NCI-H2081 (cell line): ENCODE measurements around the gene NDEL1.

Source experiments
- DNase-seq, 2 experiments: peaks; one replicate each; lab custom pipeline; 2025; lab: John Stamatoyannopoulos, UW

NDEL1 gene

GRCh38 chr17:8458128-8458527, 22.4 kb downstream of the NDEL1 start:
- no peak for DNase-seq

- peak; percentile 18 to 62 for DNase-seq
Measured at GRCh38 chr17:8459107-8459506, 23.4 kb downstream of the NDEL1 start.

- DNase-seq: no peak
Measured at GRCh38 chr17:8459831-8460230, 24.1 kb downstream of the NDEL1 start.

DNA sequence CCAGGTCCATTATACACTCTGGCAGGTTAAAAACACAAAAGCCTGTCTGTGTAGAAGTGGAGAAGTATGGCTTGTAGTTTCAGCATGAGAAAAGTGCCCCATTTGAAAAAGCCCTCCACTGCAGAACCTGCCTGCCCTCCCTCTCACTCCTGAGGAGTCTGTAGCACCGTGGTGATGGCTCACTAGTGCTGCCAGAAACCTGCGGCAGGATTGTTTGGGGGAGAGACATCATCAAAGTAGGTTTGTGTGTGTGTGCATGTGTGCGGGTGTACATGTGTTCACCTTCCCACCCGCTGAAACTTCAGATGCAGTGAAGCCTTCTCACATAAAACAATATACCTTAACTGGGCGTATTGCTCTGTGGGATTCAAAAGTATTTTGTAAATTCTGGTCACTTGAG, 26.9 kb downstream of the NDEL1 start:
- no peak for DNase-seq

DNA sequence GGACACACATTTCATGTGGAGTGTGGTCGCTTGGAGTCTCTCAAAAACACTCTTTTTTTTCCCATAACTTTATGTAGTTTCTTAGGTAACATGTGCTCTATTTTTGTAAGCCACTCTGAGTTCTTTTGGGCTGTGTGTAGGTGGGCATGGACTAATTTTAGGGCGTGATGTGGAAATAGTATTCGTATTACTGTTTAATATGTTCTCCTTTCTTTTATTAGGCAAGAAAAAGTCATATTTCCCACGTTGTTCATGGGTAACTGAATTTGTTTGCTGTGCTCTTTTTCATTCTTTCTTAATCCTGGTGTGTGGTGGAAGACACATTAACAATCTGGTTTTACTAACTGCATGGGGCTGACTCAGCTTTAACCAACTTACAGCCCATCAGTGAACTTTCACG, 27.4 kb downstream of the NDEL1 start:
- DNase-seq: no peak

DNA sequence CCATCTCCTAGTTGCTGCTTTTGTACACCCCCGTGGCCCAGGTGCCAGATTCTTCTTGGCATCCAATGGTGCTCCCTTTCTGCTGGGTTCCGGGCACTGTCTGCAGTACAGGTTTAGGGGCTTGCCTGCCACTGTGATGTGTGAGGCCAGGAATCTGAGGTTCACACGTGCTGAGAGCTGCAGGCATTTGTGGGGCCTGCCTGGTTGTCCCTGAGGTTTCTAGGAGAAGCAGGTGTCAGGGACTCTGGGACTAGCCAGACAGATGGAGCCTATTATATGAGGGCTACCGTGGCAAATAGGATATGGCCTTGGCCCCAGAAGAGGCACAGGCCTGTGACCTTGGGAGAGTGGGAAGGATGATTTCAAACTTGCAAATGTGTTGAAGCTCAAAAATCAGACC, 29.3 kb downstream of the NDEL1 start:
- DNase-seq: no peak

GRCh38 chr17:8465356-8465755, 29.7 kb downstream of the NDEL1 start:
- DNase-seq: no peak

DNA sequence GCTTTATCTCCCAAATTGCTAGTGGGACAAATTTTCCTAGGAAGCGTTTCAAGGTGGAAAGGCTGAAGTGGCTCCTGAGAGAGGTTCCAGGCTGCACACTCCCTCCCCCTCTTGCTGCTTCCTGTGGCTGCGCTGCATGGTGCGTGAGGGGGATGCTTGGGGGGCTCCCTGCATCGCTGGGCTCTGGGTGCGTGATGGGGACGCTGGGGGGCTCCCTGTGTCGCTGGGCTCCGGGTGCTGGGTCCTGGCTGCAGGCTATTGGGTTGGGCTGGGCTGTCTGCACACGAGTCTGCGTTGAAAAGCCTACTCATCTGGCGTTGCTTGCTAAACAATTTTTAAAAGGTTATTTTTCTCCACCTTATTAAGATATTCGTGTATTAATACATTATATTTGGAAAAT, 30.1 kb downstream of the NDEL1 start:
- DNase-seq: no peak

GRCh38 chr17:8466456-8466855, 30.8 kb downstream of the NDEL1 start:
- no peak for DNase-seq

GRCh38 chr17:8466873-8467272, 31.2 kb downstream of the NDEL1 start:
- no peak for DNase-seq

GRCh38 chr17:8467527-8467926, 31.8 kb downstream of the NDEL1 start:
- DNase-seq: no peak

DNA sequence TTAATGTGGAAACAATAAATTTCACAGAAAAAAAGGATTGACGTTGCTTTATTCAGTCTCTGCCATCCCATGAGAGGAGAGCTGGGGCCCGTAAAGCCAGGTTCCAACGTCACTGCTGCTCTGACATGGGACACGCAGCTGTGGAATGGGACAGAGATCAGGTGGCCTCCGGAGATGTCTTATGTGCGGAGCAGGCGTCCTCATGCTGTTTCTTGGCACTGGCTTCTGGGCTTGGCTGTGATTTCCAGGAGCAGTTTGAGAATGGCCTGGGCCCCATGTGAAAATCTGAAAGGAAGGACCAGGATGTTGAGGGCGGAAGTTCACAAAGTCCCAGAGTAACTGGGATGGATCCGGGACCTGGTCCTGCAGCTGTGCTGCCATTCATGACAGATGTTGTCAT, 32.4 kb downstream of the NDEL1 start:
- DNase-seq: no peak

- no peak for DNase-seq
Measured at GRCh38 chr17:8468980-8469379, 33.3 kb downstream of the NDEL1 start.

DNA sequence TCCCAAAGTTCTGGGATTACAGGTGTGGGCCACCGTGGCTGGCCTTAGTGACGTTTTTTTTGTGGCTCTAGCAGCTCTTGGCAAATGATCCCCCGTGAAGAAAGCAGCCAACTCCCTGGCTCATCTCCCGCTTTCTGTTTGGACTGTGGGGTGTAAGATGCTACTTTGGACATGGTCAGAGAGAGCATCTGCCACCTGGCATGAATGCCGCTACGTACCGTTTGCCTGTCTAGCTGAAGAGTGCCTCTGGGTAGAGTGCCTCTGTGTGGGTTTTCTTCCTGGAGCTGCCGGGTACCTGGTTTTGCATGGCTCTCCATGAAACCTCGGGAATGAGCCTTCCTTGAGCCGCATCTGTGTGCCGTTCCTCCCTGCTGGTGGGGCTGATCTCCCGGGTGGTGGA, 34.3 kb downstream of the NDEL1 start:
- DNase-seq: no peak

DNA sequence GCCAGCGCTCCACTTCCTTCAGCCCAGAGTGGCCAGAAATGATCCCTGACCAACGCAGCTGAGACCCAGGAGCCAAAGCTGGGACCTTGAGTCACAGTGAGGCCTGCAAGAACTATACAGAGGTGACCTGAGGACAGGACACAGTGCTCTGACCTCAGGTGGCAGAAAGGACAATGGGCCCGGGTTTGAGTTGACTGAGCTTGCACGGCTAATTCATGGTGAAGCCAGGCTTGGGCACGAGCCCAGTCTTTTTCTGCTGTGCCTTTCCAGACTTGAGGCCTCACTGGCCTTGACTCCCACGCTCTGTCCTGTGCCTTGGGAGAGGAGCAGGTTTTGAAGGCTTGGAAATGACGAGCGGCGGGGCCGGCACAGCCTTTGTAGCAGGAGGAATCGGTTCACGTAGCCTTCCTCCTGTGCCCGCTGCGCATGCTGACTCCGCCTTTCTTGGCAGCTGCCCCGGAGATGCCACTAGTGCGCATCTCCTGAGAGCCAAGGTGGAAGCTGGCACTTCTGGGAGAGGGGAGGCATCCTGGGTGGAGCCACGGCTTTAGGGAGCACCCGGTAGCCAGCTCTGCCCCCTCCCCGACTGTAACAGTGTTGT, 34.9 kb downstream of the NDEL1 start:
- no peak for DNase-seq

GRCh38 chr17:8472663-8473062, 37.0 kb downstream of the NDEL1 start:
- no peak for DNase-seq

GRCh38 chr17:8473451-8474192, 37.9 kb downstream of the NDEL1 start:
- DNase-seq: no peak

DNA sequence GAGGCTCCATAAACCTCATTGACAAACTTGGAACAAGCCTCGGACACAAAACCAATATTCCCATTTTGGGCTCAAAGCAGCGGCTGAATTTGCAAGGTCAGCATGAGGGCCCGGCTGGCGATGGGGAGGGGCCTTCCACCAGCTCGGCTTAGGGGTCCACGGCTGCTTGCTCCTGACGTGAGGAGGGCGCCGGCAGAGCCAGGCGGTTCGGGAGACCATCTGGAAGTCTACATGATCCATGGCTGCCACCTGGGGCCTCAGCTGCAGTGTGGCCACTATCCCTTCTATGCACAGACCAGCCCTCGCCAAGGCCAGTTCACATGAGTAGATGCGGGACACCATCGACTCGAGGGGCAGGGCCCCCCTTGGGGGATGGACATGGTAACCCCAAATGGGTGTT, 39.1 kb downstream of the NDEL1 start:
- no peak for DNase-seq

DNA sequence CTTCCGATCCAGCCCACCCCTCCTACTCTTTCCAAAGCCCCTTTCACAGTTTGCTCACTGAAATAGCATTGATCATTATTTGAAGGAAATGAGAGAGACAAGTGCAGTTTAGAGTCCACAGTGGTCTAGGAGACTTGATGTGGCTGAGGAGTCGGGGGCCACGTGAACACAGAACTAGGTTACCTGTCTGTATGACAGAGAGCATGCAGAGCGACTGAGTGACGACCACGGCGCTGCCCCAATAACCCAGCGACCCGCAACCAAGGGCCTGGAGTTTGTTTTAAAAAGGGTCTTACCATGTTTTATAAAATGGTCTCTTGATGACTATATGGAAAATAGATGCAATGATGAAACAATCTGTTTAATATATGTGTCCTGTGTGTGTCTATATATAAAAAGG, 39.5 kb downstream of the NDEL1 start:
- DNase-seq: no peak

- no peak for DNase-seq
Measured at GRCh38 chr17:8475781-8476180, 40.1 kb downstream of the NDEL1 start.

DNA sequence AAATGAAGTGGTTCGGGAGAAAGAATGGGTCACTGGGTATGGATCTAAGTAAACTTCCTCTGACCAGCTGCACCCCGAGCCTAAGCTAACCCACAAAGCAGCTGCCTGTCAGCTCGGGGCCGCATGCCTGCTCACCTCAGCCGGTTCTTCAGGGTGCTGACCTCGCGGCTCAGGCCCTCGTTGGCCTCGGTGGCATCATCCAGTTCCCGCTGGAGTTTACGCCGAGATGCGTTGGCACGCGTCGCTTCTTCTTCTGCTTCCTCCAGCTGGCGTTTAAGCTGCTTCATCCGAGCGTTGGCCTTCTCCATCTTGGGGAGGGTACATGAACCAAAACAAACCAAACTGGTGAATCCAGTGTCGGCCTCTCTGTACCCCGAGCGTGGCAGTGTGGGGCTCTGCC, 41.1 kb downstream of the NDEL1 start:
- no peak for DNase-seq

- DNase-seq: no peak
Measured at GRCh38 chr17:8477171-8477570, 41.5 kb downstream of the NDEL1 start.

DNA sequence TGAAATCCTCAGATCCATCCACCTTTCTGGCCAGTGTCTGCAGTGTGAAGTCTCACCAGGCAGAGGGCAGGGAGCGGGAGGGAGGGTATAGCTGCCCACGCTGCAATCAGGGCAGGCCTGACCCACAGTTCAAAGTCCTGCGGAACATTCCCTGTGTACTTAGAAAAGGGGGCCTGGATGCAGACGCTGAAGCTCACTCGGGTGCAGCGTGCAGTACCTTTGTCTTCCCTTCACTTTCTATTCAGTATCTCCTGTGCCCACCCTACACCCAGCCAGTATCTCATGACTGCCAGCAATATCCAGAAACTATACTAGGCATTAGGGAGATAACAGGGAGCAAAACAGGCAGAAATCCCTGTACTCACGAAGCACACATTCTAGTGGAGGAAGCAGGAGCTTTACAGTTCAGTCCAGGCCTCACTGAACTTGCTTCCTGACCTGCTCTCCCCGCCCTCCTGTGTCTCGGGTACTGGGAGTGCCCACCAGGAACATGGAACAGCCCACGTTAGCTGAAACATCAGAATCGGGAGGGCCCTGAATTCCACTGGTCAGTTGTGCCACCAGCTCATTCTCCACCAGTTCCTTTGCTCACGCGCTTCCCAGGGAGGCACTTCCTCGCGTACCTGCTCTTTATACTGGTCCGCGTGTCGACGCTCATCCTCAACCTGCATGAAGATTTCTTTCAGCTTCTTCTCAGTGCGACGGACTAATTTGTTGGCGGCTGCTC, 42.2 kb downstream of the NDEL1 start:
- DNase-seq: no peak
